ENCODE measurements around the gene SHISA9. TPM values are rescaled to one million over a fixed set of nuclear protein-coding genes. Genes with fewer than 3 reads are reported as not detected.
A peak's percentile ranks its signal among the peaks of the same experiment; 100 is the strongest.

The SHISA9 gene
- total and polyA plus RNA-seq, 2 experiments from 2014 or later: 0.83 to 1.3 TPM

GRCh38 chr16:13262270-13263090, 361.1 kb downstream of the SHISA9 start:
- TF ChIP-seq EZH2phosphoT487 (IDR thresholded peaks at IDR 0.05; ENCODE audit: low read depth, severe bottlenecking, unreplicated experiment) (no peak), CTCF (IDR thresholded peaks at IDR 0.05; ENCODE audit: poor library complexity) (no peak), EZH2 (IDR thresholded peaks at IDR 0.05; ENCODE audit: borderline replicate concordance) (no peak)
- Histone ChIP-seq H3K4me2 (no peak overlapping the region), H3K4me1 (ENCODE audit: insufficient read depth) (no peaks in the 10 kb centered on the region), H3K4me3 (no peak overlapping the region), H3K27ac (no peak overlapping the region), H3K36me3 (replicated peaks; ENCODE audit: insufficient read depth, low read depth) (no peaks in the 10 kb centered on the region), H3K27me3 (no peaks in the 10 kb centered on the region), H3K9me3 (ENCODE audit: low read depth) (no peaks in the 10 kb centered on the region), H3K9me2 (replicated peaks; ENCODE audit: insufficient read depth) (no peaks in the 10 kb centered on the region), H2AFZ (no peak overlapping the region), H4K20me1 (ENCODE audit: insufficient read depth, poor library complexity, severe bottlenecking) (no peaks in the 10 kb centered on the region), H3K79me2 (no peaks in the 10 kb centered on the region)
- 66% methylated on average over 3 of the region's 3 CpGs for WGBS (ENCODE audit: low lambda C conversion rate, missing lambda C conversion rate)
- DNase-seq (ENCODE audit: low spot score): no peak

DNA sequence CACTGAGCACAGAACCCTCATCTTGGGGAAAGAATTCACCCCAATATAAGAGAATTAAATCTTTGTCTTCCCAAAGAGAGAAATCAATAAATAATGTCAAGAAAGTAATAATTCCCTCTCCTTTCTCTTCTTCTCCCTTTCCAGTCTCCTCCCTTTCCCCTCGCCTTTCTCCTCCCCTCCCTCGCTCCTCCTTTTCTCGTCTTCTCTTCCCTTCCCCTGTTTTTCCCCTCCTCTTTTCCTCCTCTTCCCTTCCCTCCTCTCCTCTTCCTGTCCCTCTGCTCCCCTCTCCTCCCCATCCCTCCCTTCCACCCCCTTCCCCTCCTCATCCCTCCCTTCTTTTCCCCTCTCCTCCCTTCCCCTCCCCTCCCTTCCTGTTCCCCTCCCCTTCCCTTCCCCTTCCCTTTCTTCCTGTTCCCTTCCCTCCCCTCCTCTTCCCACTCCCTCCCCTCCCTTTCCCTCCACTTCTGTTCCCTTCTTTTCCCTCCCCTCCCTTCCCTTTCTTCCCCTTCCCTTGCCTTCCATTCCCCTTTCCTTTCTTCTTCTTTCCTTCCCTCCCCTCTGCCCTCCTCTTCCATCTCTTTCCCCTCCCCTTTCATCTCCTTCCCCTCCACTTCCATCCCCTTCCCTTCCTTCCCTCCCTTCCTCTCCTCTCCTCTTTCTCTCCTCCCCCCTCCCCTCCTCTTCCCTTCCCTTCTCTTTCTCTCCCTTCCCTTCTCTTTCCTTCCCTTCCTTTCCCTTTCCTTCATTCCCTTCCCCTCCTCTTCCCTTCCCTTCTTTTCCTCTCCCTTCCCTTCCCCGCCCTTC, 363.6 kb downstream of the SHISA9 start:
- no peak overlapping the region for H3K27ac ChIP-seq
- no peaks in the 10 kb centered on the region for H3K27me3 ChIP-seq
- WGBS (ENCODE audit: low lambda C conversion rate, missing lambda C conversion rate): no CpG with 5 or more reads among the region's 4 CpGs
- H3K4me3 ChIP-seq: no peak overlapping the region
- H3K9me2 ChIP-seq (replicated peaks; ENCODE audit: insufficient read depth): no peaks in the 10 kb centered on the region
- no peak for DNase-seq (ENCODE audit: low spot score)
- no peak overlapping the region for H2AFZ ChIP-seq
- TF ChIP-seq EZH2 (IDR thresholded peaks at IDR 0.05; ENCODE audit: borderline replicate concordance) (no peak), EZH2phosphoT487 (IDR thresholded peaks at IDR 0.05; ENCODE audit: low read depth, severe bottlenecking, unreplicated experiment) (no peak), CTCF (IDR thresholded peaks at IDR 0.05; ENCODE audit: poor library complexity) (no peak)
- no peaks in the 10 kb centered on the region for H3K36me3 ChIP-seq (replicated peaks; ENCODE audit: insufficient read depth, low read depth)
- no peaks in the 10 kb centered on the region for H3K9me3 ChIP-seq (ENCODE audit: low read depth)
- no peaks in the 10 kb centered on the region for H3K79me2 ChIP-seq
- no peak overlapping the region for H3K4me2 ChIP-seq
- no peaks in the 10 kb centered on the region for H4K20me1 ChIP-seq (ENCODE audit: insufficient read depth, poor library complexity, severe bottlenecking)
- peaks cover 4% of the 10 kb centered on the region for H3K4me1 ChIP-seq (ENCODE audit: insufficient read depth)

DNA sequence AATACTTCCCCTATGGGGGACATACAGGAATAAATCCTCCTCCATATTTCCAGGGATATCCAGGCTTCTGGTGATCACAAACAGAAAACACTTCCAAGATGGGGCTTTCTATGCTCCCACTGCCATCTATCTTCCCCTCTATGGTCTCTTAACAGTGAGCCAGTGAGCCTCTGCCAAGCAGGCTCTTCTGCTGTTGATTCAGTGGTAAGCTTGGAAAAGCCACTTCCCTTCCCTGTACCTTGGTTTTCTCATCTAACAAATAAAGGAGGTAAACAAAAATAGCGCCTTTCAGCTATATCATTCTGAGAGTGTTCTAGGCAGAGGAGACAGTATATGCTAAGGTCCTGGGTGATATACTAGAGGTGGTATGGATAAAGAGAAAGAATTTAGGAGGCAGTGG, 368.0 kb downstream of the SHISA9 start:
- H2AFZ ChIP-seq: no peak overlapping the region
- H4K20me1 ChIP-seq (ENCODE audit: insufficient read depth, poor library complexity, severe bottlenecking): no peaks in the 10 kb centered on the region
- no peaks in the 10 kb centered on the region for H3K79me2 ChIP-seq
- WGBS (ENCODE audit: low lambda C conversion rate, missing lambda C conversion rate): 76% methylated on average over 1 of the region's 1 CpG
- H3K9me2 ChIP-seq (replicated peaks; ENCODE audit: insufficient read depth): no peaks in the 10 kb centered on the region
- H3K9me3 ChIP-seq (ENCODE audit: low read depth): no peaks in the 10 kb centered on the region
- no peak for TF ChIP-seq EZH2phosphoT487 (IDR thresholded peaks at IDR 0.05; ENCODE audit: low read depth, severe bottlenecking, unreplicated experiment)
- peak overlapping the region; percentile 59 for H3K27ac ChIP-seq
- no peaks in the 10 kb centered on the region for H3K36me3 ChIP-seq (replicated peaks; ENCODE audit: insufficient read depth, low read depth)
- H3K4me1 ChIP-seq (ENCODE audit: insufficient read depth): peaks cover 4% of the 10 kb centered on the region
- peak overlapping the region; percentile 38 for H3K4me2 ChIP-seq
- no peak for DNase-seq (ENCODE audit: low spot score)
- H3K4me3 ChIP-seq: no peak overlapping the region
- H3K27me3 ChIP-seq: no peaks in the 10 kb centered on the region

Measured in hepatocyte (in vitro differentiated cells).